Measurements from ENCODE around the gene TMEM140. TPM values are rescaled to one million over a fixed set of nuclear protein-coding genes. Genes with fewer than 3 reads are reported as not detected.

Gene TMEM140
- total and polyA plus RNA-seq, 11 donors, result 6.7 to 131 (median 26.5) TPM

GRCh38 chr7:135183478-135183877 is 35.6 kb downstream of the TMEM140 start:
- H3K4me3 ChIP-seq, result no peak overlapping the region
- WGBS, 4 donors, result 94 to 98% (median 96%) methylated on average over 7 of the region's 7 CpGs
- TF ChIP-seq POLR2A (IDR thresholded peaks at IDR 0.05) (no peak), CTCF (IDR thresholded peaks at IDR 0.05) (no peak)
- no peaks in the 10 kb centered on the region for H3K27me3 ChIP-seq
- DNase-seq, result no peak
- no peak for ATAC-seq
- H3K36me3 ChIP-seq, result peaks cover 0 to 84% (median 51%) of the 10 kb centered on the region in 9 donors
- H3K4me1 ChIP-seq, result no peaks in the 10 kb centered on the region
- peaks cover 0 to 42% (median 28%) of the 10 kb centered on the region in 12 donors for H3K9me3 ChIP-seq
- intact Hi-C loops (cut with DNase I), result loop anchor here in 1 of 10 donors (10.0 kb wide), 1 partner anchor 509 kb away; no protein-coding TSS in a partner anchor
- no peak overlapping the region for H3K27ac ChIP-seq

GRCh38 chr7:135184254-135184841 is 36.5 kb downstream of the TMEM140 start:
- ATAC-seq, result no peak
- peaks cover 0 to 39% (median 28%) of the 10 kb centered on the region in 12 donors for H3K9me3 ChIP-seq
- 93 to 97% (median 96%) methylated on average over 5 of the region's 5 CpGs for WGBS, 4 donors
- H3K4me1 ChIP-seq, result peaks cover 0 to 3% (median 0%) of the 10 kb centered on the region in 12 donors
- DNase-seq, result no peak
- peaks cover 0 to 93% (median 60%) of the 10 kb centered on the region in 9 donors for H3K36me3 ChIP-seq
- H3K27me3 ChIP-seq, result no peaks in the 10 kb centered on the region
- no peak for TF ChIP-seq CTCF (IDR thresholded peaks at IDR 0.05)
- no peak for TF ChIP-seq POLR2A (IDR thresholded peaks at IDR 0.05)
- H3K4me3 ChIP-seq, result no peak overlapping the region
- intact Hi-C loops (cut with DNase I), result loop anchor here in 1 of 10 donors (10.0 kb wide), 1 partner anchor 510 kb away; no protein-coding TSS in a partner anchor
- no peak overlapping the region for H3K27ac ChIP-seq

- ATAC-seq (no peak), DNase-seq (no peak)
- intact Hi-C loops (cut with DNase I), result loop anchor here in 1 of 10 donors (10.0 kb wide), 1 partner anchor 511 kb away; no protein-coding TSS in a partner anchor
- WGBS, 4 donors, result 74 to 95% (median 90%) methylated on average over 7 of the region's 7 CpGs
- Histone ChIP-seq H3K4me1 (peaks cover 0 to 11% (median 0%) of the 10 kb centered on the region in 12 donors), H3K9me3 (peaks cover 0 to 30% (median 21%) of the 10 kb centered on the region in 12 donors), H3K27ac (no peak overlapping the region), H3K27me3 (no peaks in the 10 kb centered on the region), H3K4me3 (no peak overlapping the region), H3K36me3 (peaks cover 0 to 94% (median 73%) of the 10 kb centered on the region in 9 donors)
- TF ChIP-seq POLR2A (IDR thresholded peaks at IDR 0.05) (no peak), CTCF (IDR thresholded peaks at IDR 0.05) (no peak)
These were observed 37.8 kb downstream of the TMEM140 start for GRCh38 chr7:135185471-135186260.

GRCh38 chr7:135186261-135186540 is 38.3 kb downstream of the TMEM140 start:
- Histone ChIP-seq H3K4me1 (peaks cover 0 to 11% (median 0%) of the 10 kb centered on the region in 12 donors), H3K4me3 (no peak overlapping the region), H3K27ac (no peak overlapping the region), H3K27me3 (no peaks in the 10 kb centered on the region), H3K36me3 (peaks cover 0 to 98% (median 78%) of the 10 kb centered on the region in 9 donors), H3K9me3 (peaks cover 0 to 24% (median 15%) of the 10 kb centered on the region in 12 donors)
- intact Hi-C loops (cut with DNase I), result loop anchor here in 1 of 10 donors (10.0 kb wide), 1 partner anchor 511 kb away; no protein-coding TSS in a partner anchor
- TF ChIP-seq POLR2A (IDR thresholded peaks at IDR 0.05), result no peak
- no peak for TF ChIP-seq CTCF (IDR thresholded peaks at IDR 0.05)
- WGBS, 4 donors, result 95 to 100% (median 96%) methylated on average over 2 to 3 of the region's 3 CpGs
- DNase-seq (no peak), ATAC-seq (no peak)
